OCI-LY7 (cell line): ENCODE results near the gene CDH3.

Experiments
- CTCF ChIP-seq: fragments of 200-600 bp; sonication (generic); conservative IDR thresholded peaks from 2 replicates; pipeline ENCODE4 v1.5.1; 2014; ENCODE audit warnings: mild to moderate bottlenecking, antibody characterized with exemption, low read length, moderate library complexity, mixed read lengths
- EZH2phosphoT487 ChIP-seq: fragments of 200-600 bp; sonication (generic); IDR thresholded peaks from 2 replicates; pipeline ENCODE4 v1.6.1; 2018; ENCODE audit warnings: low read depth, borderline replicate concordance, mild to moderate bottlenecking, mixed run types, antibody characterized with exemption, low read length, moderate library complexity, mixed read lengths

DNA sequence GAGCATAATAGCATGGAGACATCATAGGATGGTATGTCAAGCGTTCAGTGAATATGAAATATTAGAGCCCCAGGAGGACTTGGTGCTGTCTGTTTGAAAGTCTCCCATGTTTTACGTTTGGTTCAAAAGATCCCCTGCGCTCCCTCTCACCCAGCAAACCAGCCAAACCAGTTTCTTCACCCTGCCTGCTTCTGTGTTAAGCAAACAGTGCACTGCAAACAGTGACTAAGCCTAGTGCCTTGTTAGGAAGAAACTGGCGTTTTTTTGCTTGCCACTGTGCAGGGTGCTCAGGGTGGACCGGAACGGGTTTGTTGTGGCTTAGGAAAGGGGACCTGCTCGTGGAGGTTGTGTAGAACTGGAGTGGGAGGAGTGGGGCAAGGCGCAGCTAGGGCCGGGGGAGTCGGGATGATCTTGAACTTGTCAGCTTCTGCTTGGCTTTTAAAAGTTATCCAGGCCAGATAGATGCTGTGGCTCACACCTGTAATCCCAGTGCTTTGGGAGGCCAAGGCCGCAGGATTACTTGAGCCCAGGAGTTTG, 99.7 kb downstream of the CDH3 start:
- TF ChIP-seq CTCF (no peak), EZH2phosphoT487 (no peak)
